GM23248 (cell line): ENCODE data around the gene NBEAL1.

Experiments
- EZH2 ChIP-seq: fragments of 200-600 bp; sonication (generic); IDR thresholded peaks from 2 replicates; pipeline ENCODE4 v1.6.1; 2018; ENCODE audit warnings: antibody characterized with exemption, mild to moderate bottlenecking; ENCODE audit not compliant: insufficient read depth, poor library complexity, severe bottlenecking
- EZH2phosphoT487 ChIP-seq: fragments of 200-600 bp; sonication (generic); IDR thresholded peaks from 2 replicates; pipeline ENCODE4 v1.6.1; 2018; ENCODE audit warnings: antibody characterized with exemption, moderate library complexity, mild to moderate bottlenecking, low read depth; ENCODE audit not compliant: insufficient read depth

GRCh38 chr2:203135105-203135504 lies 120.4 kb downstream of the NBEAL1 start:
- TF ChIP-seq EZH2 (no peak), EZH2phosphoT487 (no peak)
